Neural cell (in vitro differentiated cells): Measurements from ENCODE around the gene FBXO10. TPM values are rescaled to one million over a fixed set of nuclear protein-coding genes. Genes with fewer than 3 reads are reported as not detected.

Experiments used
- H2AFZ ChIP-seq: fragments of 200-600, 300-800 bp; sonication (generic), shearing (Covaris generic); 2 replicates; pipeline ENCODE4 v1.6.0; 2014; ENCODE audit warnings: low read depth, mild to moderate bottlenecking, antibody characterized with exemption, low read length, moderate library complexity
- H3F3A ChIP-seq: fragments of 200-600 bp; shearing (Covaris generic); 2 replicates; pipeline ENCODE4 v1.6.1; 2016; ENCODE audit warnings: mild to moderate bottlenecking, moderate library complexity, mixed read lengths, antibody characterized with exemption, low read length; ENCODE audit not compliant: insufficient read depth, poor library complexity, severe bottlenecking
- H3K27ac ChIP-seq: fragments of 200-600, 300-800 bp; sonication (generic), shearing (Covaris generic); 2 replicates; pipeline ENCODE4 v1.5.1; 2014; ENCODE audit warnings: mild to moderate bottlenecking, low read length, moderate library complexity
- H3K27me3 ChIP-seq: fragments of 300-800, 200-600 bp; sonication (generic), shearing (Covaris generic); 2 replicates; pipeline ENCODE4 v1.6.0; 2014; ENCODE audit warnings: mild to moderate bottlenecking, low read depth, low read length, moderate library complexity; ENCODE audit not compliant: insufficient read depth
- H3K36me3 ChIP-seq: fragments of 300-800, 200-600 bp; sonication (generic), shearing (Covaris generic); 2 replicates; pipeline ENCODE4 v1.5.1; 2014; ENCODE audit warnings: mild to moderate bottlenecking, antibody characterized with exemption, low read length, moderate library complexity; ENCODE audit not compliant: insufficient read depth
- H3K4me2 ChIP-seq: fragments of 300-800, 200-600 bp; sonication (generic), shearing (Covaris generic); 2 replicates; pipeline ENCODE4 v1.6.0; 2014; ENCODE audit warnings: mild to moderate bottlenecking, low read length
- H3K4me3 ChIP-seq: fragments of 300-800, 200-600 bp; sonication (generic), shearing (Covaris generic); 2 replicates; pipeline ENCODE4 v1.5.1; 2014; ENCODE audit warnings: mild to moderate bottlenecking, low read length, moderate library complexity
- H3K79me2 ChIP-seq: fragments of 200-600 bp; shearing (Covaris generic); replicated peaks from 2 replicates; pipeline ENCODE4 v1.6.0; 2014; ENCODE audit warnings: mild to moderate bottlenecking, low read length, moderate library complexity; ENCODE audit not compliant: insufficient read depth
- H3K9ac ChIP-seq: fragments of 300-800, 200-600 bp; sonication (generic), shearing (Covaris generic); 2 replicates; pipeline ENCODE4 v1.6.1; 2016; ENCODE audit warnings: mild to moderate bottlenecking, low read length, mixed read lengths
- H3K9me2 ChIP-seq: fragments of 200-600 bp; shearing (Covaris generic); 2 replicates; pipeline ENCODE4 v1.6.1; 2016; ENCODE audit warnings: mild to moderate bottlenecking, low read length, mixed read lengths; ENCODE audit not compliant: insufficient read depth
- H3K9me3 ChIP-seq: fragments of 200-600, 300-800 bp; sonication (generic), shearing (Covaris generic); 2 replicates; pipeline ENCODE4 v1.6.1; 2016; ENCODE audit warnings: mild to moderate bottlenecking, mixed run types, low read length, moderate library complexity, mixed read lengths
- H4K20me1 ChIP-seq: fragments of 200-600 bp; shearing (Covaris generic); 2 replicates; pipeline ENCODE4 v1.6.1; 2016; ENCODE audit warnings: mild to moderate bottlenecking, mixed run types; ENCODE audit not compliant: insufficient read depth
- CTCF ChIP-seq: fragments of 450-650 bp; IDR thresholded peaks from 2 replicates; pipeline ENCODE4 v1.5.1; 2014; ENCODE audit warnings: antibody characterized with exemption, mild to moderate bottlenecking, moderate library complexity; ENCODE audit not compliant: poor library complexity, severe bottlenecking
- EP300 ChIP-seq: fragments of 450-650 bp; conservative IDR thresholded peaks from 2 replicates; pipeline ENCODE4 v1.6.1; 2014; ENCODE audit warnings: antibody characterized with exemption, mild to moderate bottlenecking, moderate library complexity; ENCODE audit not compliant: poor library complexity, severe bottlenecking
- EZH2 ChIP-seq: fragments of 200-600, 300-800 bp; shearing (Covaris generic), sonication (generic); IDR thresholded peaks from 2 replicates; pipeline ENCODE4 v1.6.1; 2014; ENCODE audit warnings: antibody characterized with exemption, low read length, borderline replicate concordance, mild to moderate bottlenecking; ENCODE audit not compliant: insufficient read depth, poor library complexity, severe bottlenecking
- MXI1 ChIP-seq: fragments of 450-650 bp; conservative IDR thresholded peaks from 2 replicates; pipeline ENCODE4 v1.6.1; 2014; ENCODE audit warnings: antibody characterized with exemption, mild to moderate bottlenecking; ENCODE audit not compliant: poor library complexity, severe bottlenecking
- POLR2AphosphoS5 ChIP-seq: IDR thresholded peaks from 2 replicates; pipeline ENCODE4 v1.6.1; 2012
- RAD21 ChIP-seq: fragments of 450-650 bp; conservative IDR thresholded peaks from 2 replicates; pipeline ENCODE4 v1.6.1; 2014; ENCODE audit warnings: antibody characterized with exemption, mild to moderate bottlenecking, moderate library complexity
- SMC3 ChIP-seq: fragments of 450-650 bp; conservative IDR thresholded peaks from 2 replicates; pipeline ENCODE4 v1.6.1; 2014; ENCODE audit warnings: antibody characterized with exemption, mild to moderate bottlenecking, moderate library complexity; ENCODE audit not compliant: poor library complexity
- TAF1 ChIP-seq: IDR thresholded peaks from 2 replicates; pipeline ENCODE4 v1.6.1; 2012; ENCODE audit warnings: low read depth
- polyA plus RNA-seq: library from polyadenylated mRNA; depleted of rRNA; stranded (reverse); fragments of >200 nt; gene quantifications from 2 replicates; pipeline ENCODE4 v1.2.3, GENCODE V29; 2014
- TF ChIP-seq, protein P1 (sequence below): IDR thresholded peaks from 2 replicates; pipeline ENCODE4 v1.6.1; 2012; ENCODE audit warnings: borderline replicate concordance

The FBXO10 gene
- polyA plus RNA-seq, 1 donor from 2014 or later, result 16.0 TPM

GRCh38 chr9:37561682-37562081, 14.5 kb downstream of the FBXO10 start:
- H3K4me3 ChIP-seq, result no peak overlapping the region
- H3K79me2 ChIP-seq, result peaks cover 3% of the 10 kb centered on the region
- no peak overlapping the region for H3K27ac ChIP-seq
- H3K9ac ChIP-seq, result no peak overlapping the region
- peaks cover 8% of the 10 kb centered on the region for H3K36me3 ChIP-seq
- H3K4me2 ChIP-seq, result no peak overlapping the region
- peaks cover 2% of the 10 kb centered on the region for H3K9me3 ChIP-seq
- H2AFZ ChIP-seq, result no peak overlapping the region
- no peaks in the 10 kb centered on the region for H3F3A ChIP-seq
- no peaks in the 10 kb centered on the region for H3K9me2 ChIP-seq
- TF ChIP-seq RAD21 (no peak), EP300 (no peak), POLR2AphosphoS5 (no peak), MXI1 (no peak), CTCF (no peak), TAF1 (no peak), SMC3 (no peak)
- TF ChIP-seq, protein P1, sequence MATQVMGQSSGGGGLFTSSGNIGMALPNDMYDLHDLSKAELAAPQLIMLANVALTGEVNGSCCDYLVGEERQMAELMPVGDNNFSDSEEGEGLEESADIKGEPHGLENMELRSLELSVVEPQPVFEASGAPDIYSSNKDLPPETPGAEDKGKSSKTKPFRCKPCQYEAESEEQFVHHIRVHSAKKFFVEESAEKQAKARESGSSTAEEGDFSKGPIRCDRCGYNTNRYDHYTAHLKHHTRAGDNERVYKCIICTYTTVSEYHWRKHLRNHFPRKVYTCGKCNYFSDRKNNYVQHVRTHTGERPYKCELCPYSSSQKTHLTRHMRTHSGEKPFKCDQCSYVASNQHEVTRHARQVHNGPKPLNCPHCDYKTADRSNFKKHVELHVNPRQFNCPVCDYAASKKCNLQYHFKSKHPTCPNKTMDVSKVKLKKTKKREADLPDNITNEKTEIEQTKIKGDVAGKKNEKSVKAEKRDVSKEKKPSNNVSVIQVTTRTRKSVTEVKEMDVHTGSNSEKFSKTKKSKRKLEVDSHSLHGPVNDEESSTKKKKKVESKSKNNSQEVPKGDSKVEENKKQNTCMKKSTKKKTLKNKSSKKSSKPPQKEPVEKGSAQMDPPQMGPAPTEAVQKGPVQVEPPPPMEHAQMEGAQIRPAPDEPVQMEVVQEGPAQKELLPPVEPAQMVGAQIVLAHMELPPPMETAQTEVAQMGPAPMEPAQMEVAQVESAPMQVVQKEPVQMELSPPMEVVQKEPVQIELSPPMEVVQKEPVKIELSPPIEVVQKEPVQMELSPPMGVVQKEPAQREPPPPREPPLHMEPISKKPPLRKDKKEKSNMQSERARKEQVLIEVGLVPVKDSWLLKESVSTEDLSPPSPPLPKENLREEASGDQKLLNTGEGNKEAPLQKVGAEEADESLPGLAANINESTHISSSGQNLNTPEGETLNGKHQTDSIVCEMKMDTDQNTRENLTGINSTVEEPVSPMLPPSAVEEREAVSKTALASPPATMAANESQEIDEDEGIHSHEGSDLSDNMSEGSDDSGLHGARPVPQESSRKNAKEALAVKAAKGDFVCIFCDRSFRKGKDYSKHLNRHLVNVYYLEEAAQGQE, result no peak
- H4K20me1 ChIP-seq, result no peaks in the 10 kb centered on the region
- H3K27me3 ChIP-seq, result no peaks in the 10 kb centered on the region

DNA sequence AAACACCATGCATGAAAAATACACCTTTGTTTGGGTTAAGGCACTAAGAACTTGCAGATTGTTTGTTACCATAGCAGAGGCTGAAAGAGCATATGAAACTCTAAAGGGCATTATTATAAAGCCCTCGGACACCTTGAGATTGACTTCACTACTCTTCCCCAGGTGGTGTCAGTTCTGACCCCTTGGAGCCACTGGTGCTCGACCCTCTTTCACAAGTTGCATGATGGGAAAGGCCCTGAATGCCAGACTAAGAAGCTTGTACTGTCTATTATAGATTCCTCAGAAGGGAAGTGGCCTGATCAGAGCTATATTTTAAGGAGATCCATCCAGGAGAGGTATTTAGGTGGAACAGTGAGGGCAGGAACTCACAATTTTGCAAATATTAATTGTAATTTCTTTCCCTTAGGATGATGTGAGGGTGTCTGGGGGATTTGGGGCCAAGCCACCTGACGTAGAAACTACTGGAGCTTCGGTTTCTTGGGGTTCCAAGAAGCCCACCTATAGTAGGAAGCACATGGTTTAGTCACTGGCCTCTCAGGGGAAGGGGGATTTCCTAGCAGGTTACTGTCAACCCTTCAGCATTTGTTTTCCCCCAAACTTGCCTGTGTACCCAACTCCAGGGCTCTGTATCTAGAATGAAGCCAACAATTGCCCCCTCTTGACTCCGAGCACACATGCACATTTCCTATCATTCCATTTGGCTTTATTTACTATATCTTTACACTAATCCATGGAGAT, 16.2 kb downstream of the FBXO10 start:
- H2AFZ ChIP-seq, result no peak overlapping the region

More for the DNA sequence above, 16.2 kb downstream of the FBXO10 start:
- Histone ChIP-seq H3K79me2 (no peaks in the 10 kb centered on the region), H3K9me3 (peaks cover 2% of the 10 kb centered on the region), H3F3A (no peaks in the 10 kb centered on the region), H3K27ac (no peak overlapping the region), H3K27me3 (no peaks in the 10 kb centered on the region), H3K9ac (no peak overlapping the region), H3K4me2 (no peak overlapping the region), H3K36me3 (peaks cover 8% of the 10 kb centered on the region), H3K9me2 (no peaks in the 10 kb centered on the region), H4K20me1 (no peaks in the 10 kb centered on the region), H3K4me3 (no peak overlapping the region)
- TF ChIP-seq EZH2, result no peak
- TF ChIP-seq CTCF, result no peak
- TF ChIP-seq MXI1, result no peak
- no peak for TF ChIP-seq POLR2AphosphoS5
- TF ChIP-seq, protein P1, result no peak
- no peak for TF ChIP-seq EP300
